CD4-positive, alpha-beta memory T cell (primary cell): ENCODE results near the gene TPD52L2. TPM values are rescaled to one million over a fixed set of nuclear protein-coding genes. Genes with fewer than 3 reads are reported as not detected.

ENCODE experiments used
- CTCF ChIA-PET: fragments of 350-600 bp; sonication (Branson Sonifier 250); formaldehyde crosslinking; loops from one replicate; lab custom pipeline; 2021; ENCODE audit warnings: inconsistent platforms; ENCODE audit not compliant: partially characterized antibody; lab: Charles Lee
- POLR2A ChIA-PET: fragments of 350-600 bp; sonication (Branson Sonifier 250); formaldehyde crosslinking; loops from one replicate; lab custom pipeline; 2021; ENCODE audit not compliant: partially characterized antibody; lab: Charles Lee
- DNase-seq, 5 donors: peaks; one replicate each; pipeline versions ENCODE4 v3.0.0 to v3.0.0-alpha.2; 2020 to 2022; ENCODE audit warnings: mixed read lengths in 1 of 5
- H3K27ac ChIP-seq: one replicate; pipeline ENCODE4 v1.7.0; 2013; ENCODE audit warnings: low read depth, low read length
- H3K27me3 ChIP-seq: 2 replicates; pipeline ENCODE4 v1.7.0; 2013; ENCODE audit warnings: mild to moderate bottlenecking, low read length, moderate library complexity; ENCODE audit not compliant: insufficient read depth
- H3K36me3 ChIP-seq: 2 replicates; pipeline ENCODE4 v1.7.0; 2013; ENCODE audit warnings: mild to moderate bottlenecking, low read length, moderate library complexity; ENCODE audit not compliant: insufficient read depth
- H3K4me1 ChIP-seq: 2 replicates; pipeline ENCODE4 v1.7.0; 2013; ENCODE audit warnings: mild to moderate bottlenecking, low read length, moderate library complexity; ENCODE audit not compliant: insufficient read depth
- H3K4me3 ChIP-seq, 2 donors: one replicate each; pipeline ENCODE4 v1.7.0; 2013; ENCODE audit warnings: low read length in 2 of 2, mild to moderate bottlenecking in 1 of 2
- H3K9me3 ChIP-seq, 2 donors: one replicate each; pipeline ENCODE4 v1.7.0; 2013; ENCODE audit warnings: low read length in 2 of 2, control low read depth in 1 of 2; ENCODE audit not compliant: control insufficient read depth in 1 of 2
- H3K27ac Mint-ChIP-seq, 7 donors: one replicate each; pipeline ENCODE4 v1.8.0; 2020 to 2021; ENCODE audit warnings: mixed read lengths in 7 of 7, mild to moderate bottlenecking in 6 of 7, inconsistent platforms in 3 of 7, moderate library complexity in 3 of 7
- H3K27me3 Mint-ChIP-seq, 2 donors: one replicate each; pipeline ENCODE4 v1.8.0; 2020 to 2021; ENCODE audit warnings: mixed read lengths in 2 of 2
- H3K36me3 Mint-ChIP-seq, 2 donors: one replicate each; pipeline ENCODE4 v1.8.0; 2020 to 2021; ENCODE audit warnings: mixed read lengths in 2 of 2, inconsistent platforms in 1 of 2, mild to moderate bottlenecking in 1 of 2
- H3K4me1 Mint-ChIP-seq, 4 donors: one replicate each; pipeline ENCODE4 v1.8.0; 2020 to 2021; ENCODE audit warnings: mixed read lengths in 4 of 4, mild to moderate bottlenecking in 1 of 4
- H3K4me3 Mint-ChIP-seq, 8 donors: one replicate each; pipeline ENCODE4 v1.8.0; 2020 to 2021; ENCODE audit warnings: mixed read lengths in 8 of 8, mild to moderate bottlenecking in 7 of 8, moderate library complexity in 6 of 8, inconsistent platforms in 3 of 8
- H3K9me3 Mint-ChIP-seq, 8 donors: one replicate each; pipeline ENCODE4 v1.8.0; 2020 to 2021; ENCODE audit warnings: mixed read lengths in 8 of 8, mild to moderate bottlenecking in 5 of 8, inconsistent platforms in 3 of 8, moderate library complexity in 1 of 8
- intact Hi-C: fragments of 100-400 bp; cut with micrococcal nuclease; formaldehyde crosslinking; loops from one replicate; pipeline ENCODE4 v1.15.1; 2023
- polyA plus RNA-seq, 2 donors: library from polyadenylated mRNA; unstranded; fragments of 300-500 nt; fragmentation: Illumina TruSeq; gene quantifications; one replicate each; pipeline ENCODE4 v1.2.3, GENCODE V29; 2021
- total RNA-seq, 2 experiments: library from RNA; stranded (reverse); gene quantifications; one replicate each; pipeline ENCODE4 v1.2.3, GENCODE V29; 2021

Gene TPD52L2
- total and polyA plus RNA-seq, 4 experiments from 2014 or later, result 44.4 to 76.1 (median 55.6) TPM

DNA sequence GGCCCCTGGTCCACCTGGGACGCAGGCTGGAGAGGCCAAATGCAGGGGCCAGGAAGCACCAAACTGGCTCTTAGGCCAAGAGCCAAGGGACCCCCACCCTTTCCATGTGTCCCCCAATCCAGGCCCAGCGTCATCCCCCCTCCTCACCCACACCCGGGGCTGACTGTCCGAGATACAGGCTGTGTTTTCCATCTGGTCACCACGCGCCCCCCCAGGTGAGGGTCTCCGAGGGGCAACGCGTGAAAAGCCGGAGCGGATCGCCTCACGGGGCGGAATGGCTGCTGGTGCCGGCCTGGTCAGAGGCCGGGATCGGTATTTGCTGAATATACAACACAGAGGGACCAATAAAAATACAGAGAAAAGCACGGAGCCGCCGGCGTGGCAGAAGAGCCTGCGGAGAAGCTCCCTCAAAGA, 9.0 kb upstream of the TPD52L2 start:
- DNase-seq, result no peak
- Mint-ChIP-seq H3K27ac (no peak overlapping the region), H3K9me3 (no peaks in the 10 kb centered on the region), H3K4me1 (peaks cover 8 to 30% (median 20%) of the 10 kb centered on the region in 4 donors), H3K36me3 (peaks cover 0 to 6% of the 10 kb centered on the region in 2 donors), H3K4me3 (no peak overlapping the region), H3K27me3 (peaks cover 5% of the 10 kb centered on the region in 2 donors)
- Histone ChIP-seq H3K9me3 (no peaks in the 10 kb centered on the region), H3K4me3 (no peak overlapping the region), H3K27ac (no peak overlapping the region), H3K27me3 (no peaks in the 10 kb centered on the region), H3K36me3 (no peaks in the 10 kb centered on the region), H3K4me1 (peaks cover 28% of the 10 kb centered on the region)
- POLR2A ChIA-PET, result interaction anchor here (2.4 kb wide), 1 partner anchor 8 kb away, joined by 16 read pairs; the partner anchor contains the start of gene TPD52L2
- CTCF ChIA-PET, result no interaction called here
- intact Hi-C loops, result no loop called here

GRCh38 chr20:63857764-63858392, 7.2 kb upstream of the TPD52L2 start:
- Histone ChIP-seq H3K27ac (no peak overlapping the region), H3K4me1 (peaks cover 28% of the 10 kb centered on the region), H3K27me3 (no peaks in the 10 kb centered on the region), H3K36me3 (no peaks in the 10 kb centered on the region), H3K9me3 (no peaks in the 10 kb centered on the region), H3K4me3 (no peak overlapping the region)
- ChIA-PET POLR2A (interaction anchor here (1.0 kb wide), 1 partner anchor 119 kb away, joined by 3 read pairs; no protein-coding TSS in a partner anchor), CTCF (no interaction called here)
- intact Hi-C loops, result no loop called here
- Mint-ChIP-seq H3K9me3 (no peaks in the 10 kb centered on the region), H3K27ac (peak overlapping the region in 2 of 7 donors; percentile 21 to 42), H3K36me3 (peaks cover 0 to 6% of the 10 kb centered on the region in 2 donors), H3K27me3 (no peaks in the 10 kb centered on the region), H3K4me1 (peaks cover 7 to 30% (median 19%) of the 10 kb centered on the region in 4 donors), H3K4me3 (peak overlapping the region in 2 of 8 donors; percentile 25 to 57)
- no peak for DNase-seq

DNA sequence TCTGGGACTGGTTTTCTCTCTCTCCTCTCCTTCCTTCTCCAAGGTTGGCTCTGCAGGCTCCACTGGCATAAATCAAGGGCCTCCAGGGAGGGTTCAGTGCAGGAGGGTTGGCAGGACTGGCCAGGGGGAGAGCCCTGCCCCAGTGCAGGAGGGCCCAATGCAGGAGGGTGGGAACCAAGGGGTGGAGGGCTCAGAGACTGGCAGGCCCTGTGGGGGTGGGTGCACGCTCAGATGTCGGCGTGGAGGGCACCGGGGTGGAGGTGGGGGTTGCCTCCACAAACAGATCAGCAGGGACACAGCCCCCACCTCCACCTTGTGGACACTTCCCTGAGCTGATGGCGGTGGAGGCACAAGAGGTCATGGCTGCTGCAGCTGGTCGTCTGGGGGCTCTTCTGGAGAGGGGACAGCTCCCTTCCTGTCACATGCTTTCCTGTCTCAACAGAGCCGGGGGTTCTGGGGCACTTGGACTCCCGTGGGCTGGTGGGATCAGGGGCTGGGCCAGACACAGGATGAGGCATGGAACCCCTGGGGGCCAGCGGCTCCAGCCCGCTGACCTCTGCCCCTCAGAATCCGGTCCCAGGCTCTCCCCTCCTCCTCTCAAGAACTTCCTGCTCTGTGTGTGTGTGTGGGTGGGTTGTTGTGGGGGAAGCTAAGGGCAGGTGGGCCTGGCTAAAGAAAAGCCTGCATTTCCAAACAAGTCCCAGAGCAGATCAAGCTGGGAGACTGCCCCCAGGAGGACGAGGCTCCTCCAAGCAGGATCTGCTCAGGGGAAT, 6.5 kb upstream of the TPD52L2 start:
- no peaks in the 10 kb centered on the region for H3K36me3 ChIP-seq
- peaks cover 8 to 37% (median 24%) of the 10 kb centered on the region in 4 donors for H3K4me1 Mint-ChIP-seq
- ChIA-PET CTCF (no interaction called here), POLR2A (interaction anchor here (1.0 kb wide), 1 partner anchor 120 kb away, joined by 3 read pairs; no protein-coding TSS in a partner anchor)
- peaks cover 6% of the 10 kb centered on the region in 2 donors for H3K36me3 Mint-ChIP-seq
- no peaks in the 10 kb centered on the region for H3K9me3 Mint-ChIP-seq
- H3K4me3 Mint-ChIP-seq, result peak overlapping the region in 6 of 8 donors; percentile 13 to 71 (median 50)
- no peaks in the 10 kb centered on the region for H3K27me3 ChIP-seq
- no peak overlapping the region for H3K27ac ChIP-seq
- H3K4me1 ChIP-seq, result peaks cover 34% of the 10 kb centered on the region
- intact Hi-C loops, result no loop called here
- DNase-seq, result no peak
- H3K27ac Mint-ChIP-seq, result peak overlapping the region in 4 of 7 donors; percentile 2 to 78 (median 16)
- no peaks in the 10 kb centered on the region for H3K27me3 Mint-ChIP-seq
- H3K9me3 ChIP-seq, result no peaks in the 10 kb centered on the region
- H3K4me3 ChIP-seq, result no peak overlapping the region

- Histone ChIP-seq H3K27ac (no peak overlapping the region), H3K4me3 (no peak overlapping the region), H3K36me3 (no peaks in the 10 kb centered on the region), H3K9me3 (no peaks in the 10 kb centered on the region), H3K27me3 (no peaks in the 10 kb centered on the region), H3K4me1 (peaks cover 36% of the 10 kb centered on the region)
- Mint-ChIP-seq H3K27ac (peak overlapping the region in 4 of 7 donors; percentile 2 to 78 (median 16)), H3K4me1 (peaks cover 13 to 44% (median 29%) of the 10 kb centered on the region in 4 donors), H3K27me3 (no peaks in the 10 kb centered on the region), H3K4me3 (peak overlapping the region in 4 of 8 donors; percentile 25 to 71 (median 51)), H3K36me3 (peaks cover 6 to 12% of the 10 kb centered on the region in 2 donors), H3K9me3 (no peaks in the 10 kb centered on the region)
- ChIA-PET CTCF (no interaction called here), POLR2A (interaction anchor here (1.0 kb wide), 1 partner anchor 120 kb away, joined by 3 read pairs; no protein-coding TSS in a partner anchor)
- no peak for DNase-seq
- intact Hi-C loops, result no loop called here
These were observed 5.8 kb upstream of the TPD52L2 start for GRCh38 chr20:63859166-63859699.

- intact Hi-C loops, result loop anchor here (5.0 kb wide), 1 partner anchor 278 kb away; no protein-coding TSS in a partner anchor
- no peak overlapping the region for H3K27ac ChIP-seq
- POLR2A ChIA-PET, result no interaction called here
These were observed 4.6 kb upstream of the TPD52L2 start for GRCh38 chr20:63860325-63861051.

GRCh38 chr20:63861365-63861934, 3.6 kb upstream of the TPD52L2 start, which contains the start of gene ABHD16B:
Gene ABHD16B, plus strand, starts transcription at chr20:63861498. Its CDS starts 43 bp downstream, at chr20:63861541.
- peaks cover 42% of the 10 kb centered on the region for H3K4me1 ChIP-seq
- CTCF ChIA-PET, result no interaction called here

More at GRCh38 chr20:63860325-63861051, 4.6 kb upstream of the TPD52L2 start:
- Mint-ChIP-seq H3K27me3 (no peaks in the 10 kb centered on the region), H3K9me3 (no peaks in the 10 kb centered on the region), H3K27ac (peak overlapping the region in 1 of 7 donors; percentile 61), H3K4me3 (no peak overlapping the region), H3K4me1 (peaks cover 16 to 51% (median 34%) of the 10 kb centered on the region in 4 donors), H3K36me3 (peaks cover 6 to 17% of the 10 kb centered on the region in 2 donors)
- DNase-seq, result no peak
- Histone ChIP-seq H3K4me1 (peaks cover 34% of the 10 kb centered on the region), H3K4me3 (no peak overlapping the region), H3K9me3 (no peaks in the 10 kb centered on the region), H3K27me3 (no peaks in the 10 kb centered on the region), H3K36me3 (no peaks in the 10 kb centered on the region)
- CTCF ChIA-PET, result no interaction called here

More at GRCh38 chr20:63861365-63861934, 3.6 kb upstream of the TPD52L2 start, which contains the start of gene ABHD16B:
- H3K9me3 Mint-ChIP-seq, result no peaks in the 10 kb centered on the region
- no peak within 1 kb of the TSS for H3K27ac Mint-ChIP-seq
- H3K9me3 ChIP-seq, result no peaks in the 10 kb centered on the region
- POLR2A ChIA-PET, result no interaction called here
- H3K36me3 Mint-ChIP-seq, result peaks cover 6 to 19% of the 10 kb centered on the region in 2 donors
- intact Hi-C loops, result loop anchor here (5.0 kb wide), 1 partner anchor 279 kb away; no protein-coding TSS in a partner anchor
- no peak within 1 kb of the TSS for H3K4me3 Mint-ChIP-seq
- no peaks in the 10 kb centered on the region for H3K27me3 ChIP-seq
- no peaks in the 10 kb centered on the region for H3K27me3 Mint-ChIP-seq
- no peak within 1 kb of the TSS for H3K4me3 ChIP-seq
- H3K27ac ChIP-seq, result no peak within 1 kb of the TSS
- no peak for DNase-seq
- no peaks in the 10 kb centered on the region for H3K36me3 ChIP-seq
- peaks cover 19 to 60% (median 40%) of the 10 kb centered on the region in 4 donors for H3K4me1 Mint-ChIP-seq
